GM12878 (cell line): ENCODE results near the gene DLK2. TPM values are rescaled to one million over a fixed set of nuclear protein-coding genes. Genes with fewer than 3 reads are reported as not detected.
A peak's percentile ranks its signal among the peaks of the same experiment; 100 is the strongest.

Experiments used
- CHD2 ChIP-seq: IDR thresholded peaks from 2 replicates; pipeline ENCODE4 v1.6.1; 2011; ENCODE audit warnings: low read depth, low read length, improper control_type of control experiment, borderline replicate concordance
- E2F8 ChIP-seq: fragments of 450-650 bp; IDR thresholded peaks from 2 replicates; pipeline ENCODE4 v1.6.1; 2018; ENCODE audit warnings: mild to moderate bottlenecking, low read depth, moderate library complexity; ENCODE audit not compliant: partially characterized antibody
- EZH2 ChIP-seq: IDR thresholded peaks from 2 replicates; pipeline ENCODE4 v1.6.1; 2012; ENCODE audit warnings: low read depth, mild to moderate bottlenecking, control low read depth, inconsistent platforms, low read length, borderline replicate concordance; ENCODE audit not compliant: control insufficient read depth
- FOXK2 ChIP-seq: fragments of 450-650 bp; IDR thresholded peaks from 2 replicates; pipeline ENCODE4 v1.6.1; 2017; ENCODE audit warnings: mild to moderate bottlenecking, moderate library complexity
- HDGF ChIP-seq: fragments of 450-650 bp; IDR thresholded peaks from 2 replicates; pipeline ENCODE4 v1.6.1; 2016; ENCODE audit warnings: antibody characterized with exemption
- MYB ChIP-seq: fragments of 150-350 bp; IDR thresholded peaks from 2 replicates; pipeline ENCODE4 v1.6.1; 2014; ENCODE audit warnings: mild to moderate bottlenecking, low read depth, low read length, borderline replicate concordance
- MYC ChIP-seq: IDR thresholded peaks from 2 replicates; pipeline ENCODE4 v1.6.1; 2011; ENCODE audit warnings: mild to moderate bottlenecking, low read length, moderate library complexity, inconsistent platforms; ENCODE audit not compliant: insufficient read depth, insufficient replicate concordance, insufficient read length, severe bottlenecking
- PAX8 ChIP-seq: fragments of 450-650 bp; IDR thresholded peaks from 2 replicates; pipeline ENCODE4 v1.6.1; 2017; ENCODE audit warnings: mild to moderate bottlenecking, moderate library complexity
- RCOR1 ChIP-seq: conservative IDR thresholded peaks from 2 replicates; pipeline ENCODE4 v1.6.1; 2012; ENCODE audit warnings: low read depth, low read length, improper control_type of control experiment
- SREBF1 ChIP-seq: IDR thresholded peaks from 2 replicates; pipeline ENCODE4 v1.6.1; 2012; ENCODE audit warnings: mild to moderate bottlenecking, low read length
- TAF1 ChIP-seq: IDR thresholded peaks from 2 replicates; pipeline ENCODE4 v1.6.1; 2011; ENCODE audit warnings: mild to moderate bottlenecking, low read depth, low read length, borderline replicate concordance
- ZNF207 ChIP-seq: fragments of 450-650 bp; IDR thresholded peaks from 2 replicates; pipeline ENCODE4 v1.6.1; 2014; ENCODE audit warnings: antibody characterized with exemption, mild to moderate bottlenecking, borderline replicate concordance
- ZNF622 ChIP-seq: fragments of 450-650 bp; IDR thresholded peaks from 2 replicates; pipeline ENCODE4 v1.6.1; 2017; ENCODE audit warnings: mild to moderate bottlenecking, inconsistent platforms
- ZNF687 ChIP-seq: fragments of 450-650 bp; IDR thresholded peaks from 2 replicates; pipeline ENCODE4 v1.6.1; 2017; ENCODE audit warnings: mild to moderate bottlenecking, moderate library complexity
- polyA plus RNA-seq, 11 experiments: library from polyadenylated mRNA; depleted of rRNA in 4 of 11; unstranded in 6 of 11; stranded (reverse) in 5 of 11; fragments of >200 nt; fragmentation: Nextera tagmentation in 4 of 11; fragmentation: Illumina TruSeq in 1 of 11; extraction: Ambion mirVana in 4 of 11; extraction: Trizol in 1 of 11; gene quantifications; 1 replicate in 1 of 11; 2 replicates in 10 of 11; pipeline versions ENCODE4 v1.2.1 to v1.2.3, GENCODE V29; 2011 to 2016; ENCODE audit warnings: inconsistent platforms in 2 of 11, missing spikeins in 2 of 11, low read depth in 1 of 11
- total RNA-seq, 4 experiments: library from RNA; depleted of rRNA in 3 of 4; stranded (reverse); fragments of >200 nt in 3 of 4; fragmentation: Illumina TruSeq in 1 of 4; extraction: Trizol in 1 of 4; gene quantifications; 2 replicates each; pipeline versions ENCODE4 v1.2.1 to v1.2.3, GENCODE V29; 2013 to 2021
- TF ChIP-seq, protein P1 (sequence below): fragments of 450-650 bp; IDR thresholded peaks from 2 replicates; pipeline ENCODE4 v1.6.1; 2017; ENCODE audit warnings: mild to moderate bottlenecking, moderate library complexity
- TF ChIP-seq, protein P2 (sequence below): IDR thresholded peaks from 2 replicates; pipeline ENCODE4 v1.6.1; 2011; ENCODE audit warnings: low read depth, low read length, improper control_type of control experiment, borderline replicate concordance

Gene DLK2
- total and polyA plus RNA-seq, 10 of the 15 experiments (the other 5 are each of a cell fraction or from before 2014, with no cell fraction given), result 0.03 to 0.55 (median 0.38) TPM; not detected in 4

DNA sequence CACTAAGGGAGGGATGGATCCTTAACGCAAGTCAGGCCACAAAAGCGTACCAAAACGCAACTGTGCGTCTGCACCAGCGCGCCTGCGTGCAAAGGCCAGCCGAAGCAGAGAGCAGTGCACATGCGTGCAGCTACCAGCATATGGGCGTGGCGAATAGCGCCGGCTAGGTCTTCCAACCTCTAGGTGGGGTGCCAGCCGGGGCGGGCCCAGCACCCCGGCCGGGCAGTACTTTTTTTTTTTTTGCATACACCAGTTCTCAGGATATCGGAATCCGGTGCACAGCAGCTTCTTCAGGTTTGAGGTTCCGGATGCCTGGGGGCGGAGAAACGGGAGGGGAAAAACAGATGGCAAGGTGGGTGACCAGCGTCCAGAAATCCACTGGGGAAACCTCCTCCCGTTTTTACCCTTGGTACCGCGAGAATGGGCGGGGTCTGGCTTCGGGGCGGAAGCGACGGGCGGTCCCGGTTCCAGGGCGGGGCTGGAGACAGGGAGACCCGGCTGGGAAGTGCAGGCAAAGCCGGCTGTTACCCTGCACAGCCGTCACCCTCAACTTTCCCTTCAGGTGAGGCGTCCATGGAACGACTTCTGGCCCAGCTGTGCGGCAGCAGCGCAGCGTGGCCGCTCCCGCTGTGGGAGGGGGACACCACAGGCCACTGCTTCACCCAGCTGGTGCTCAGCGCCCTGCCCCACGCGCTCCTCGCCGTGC lies 27.8 kb downstream of the DLK2 start, which contains the start of gene ABCC10 (continued):
- TF ChIP-seq CHD2 (peak; percentile 98), RCOR1 (peak; percentile 88; the same call in 1 of the 2 replicates), ZNF622 (no peak), SREBF1 (no peak), ZNF687 (no peak), EZH2 (no peak), PAX8 (no peak), MYB (no peak), HDGF (peak; percentile 69), MYC (peak; percentile 67), FOXK2 (no peak), ZNF207 (no peak), TAF1 (no peak), E2F8 (peak; percentile 23)
- TF ChIP-seq, protein P1, sequence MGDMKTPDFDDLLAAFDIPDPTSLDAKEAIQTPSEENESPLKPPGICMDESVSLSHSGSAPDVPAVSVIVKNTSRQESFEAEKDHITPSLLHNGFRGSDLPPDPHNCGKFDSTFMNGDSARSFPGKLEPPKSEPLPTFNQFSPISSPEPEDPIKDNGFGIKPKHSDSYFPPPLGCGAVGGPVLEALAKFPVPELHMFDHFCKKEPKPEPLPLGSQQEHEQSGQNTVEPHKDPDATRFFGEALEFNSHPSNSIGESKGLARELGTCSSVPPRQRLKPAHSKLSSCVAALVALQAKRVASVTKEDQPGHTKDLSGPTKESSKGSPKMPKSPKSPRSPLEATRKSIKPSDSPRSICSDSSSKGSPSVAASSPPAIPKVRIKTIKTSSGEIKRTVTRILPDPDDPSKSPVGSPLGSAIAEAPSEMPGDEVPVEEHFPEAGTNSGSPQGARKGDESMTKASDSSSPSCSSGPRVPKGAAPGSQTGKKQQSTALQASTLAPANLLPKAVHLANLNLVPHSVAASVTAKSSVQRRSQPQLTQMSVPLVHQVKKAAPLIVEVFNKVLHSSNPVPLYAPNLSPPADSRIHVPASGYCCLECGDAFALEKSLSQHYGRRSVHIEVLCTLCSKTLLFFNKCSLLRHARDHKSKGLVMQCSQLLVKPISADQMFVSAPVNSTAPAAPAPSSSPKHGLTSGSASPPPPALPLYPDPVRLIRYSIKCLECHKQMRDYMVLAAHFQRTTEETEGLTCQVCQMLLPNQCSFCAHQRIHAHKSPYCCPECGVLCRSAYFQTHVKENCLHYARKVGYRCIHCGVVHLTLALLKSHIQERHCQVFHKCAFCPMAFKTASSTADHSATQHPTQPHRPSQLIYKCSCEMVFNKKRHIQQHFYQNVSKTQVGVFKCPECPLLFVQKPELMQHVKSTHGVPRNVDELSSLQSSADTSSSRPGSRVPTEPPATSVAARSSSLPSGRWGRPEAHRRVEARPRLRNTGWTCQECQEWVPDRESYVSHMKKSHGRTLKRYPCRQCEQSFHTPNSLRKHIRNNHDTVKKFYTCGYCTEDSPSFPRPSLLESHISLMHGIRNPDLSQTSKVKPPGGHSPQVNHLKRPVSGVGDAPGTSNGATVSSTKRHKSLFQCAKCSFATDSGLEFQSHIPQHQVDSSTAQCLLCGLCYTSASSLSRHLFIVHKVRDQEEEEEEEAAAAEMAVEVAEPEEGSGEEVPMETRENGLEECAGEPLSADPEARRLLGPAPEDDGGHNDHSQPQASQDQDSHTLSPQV, result no peak
- TF ChIP-seq, protein P2, sequence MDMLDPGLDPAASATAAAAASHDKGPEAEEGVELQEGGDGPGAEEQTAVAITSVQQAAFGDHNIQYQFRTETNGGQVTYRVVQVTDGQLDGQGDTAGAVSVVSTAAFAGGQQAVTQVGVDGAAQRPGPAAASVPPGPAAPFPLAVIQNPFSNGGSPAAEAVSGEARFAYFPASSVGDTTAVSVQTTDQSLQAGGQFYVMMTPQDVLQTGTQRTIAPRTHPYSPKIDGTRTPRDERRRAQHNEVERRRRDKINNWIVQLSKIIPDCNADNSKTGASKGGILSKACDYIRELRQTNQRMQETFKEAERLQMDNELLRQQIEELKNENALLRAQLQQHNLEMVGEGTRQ, result no peak; the same call in 1 of the 2 replicates
